Activated CD4-positive, alpha-beta T cell treated with anti-CD3 and anti-CD28 coated beads for 24 hours (primary cell): ENCODE results near the gene LPAR6.

Experiments
- DNase-seq, 2 donors: peaks; one replicate each; pipeline ENCODE4 v3.0.0-alpha.2; 2020; ENCODE audit warnings: low read depth in 2 of 2

LPAR6 gene

DNA sequence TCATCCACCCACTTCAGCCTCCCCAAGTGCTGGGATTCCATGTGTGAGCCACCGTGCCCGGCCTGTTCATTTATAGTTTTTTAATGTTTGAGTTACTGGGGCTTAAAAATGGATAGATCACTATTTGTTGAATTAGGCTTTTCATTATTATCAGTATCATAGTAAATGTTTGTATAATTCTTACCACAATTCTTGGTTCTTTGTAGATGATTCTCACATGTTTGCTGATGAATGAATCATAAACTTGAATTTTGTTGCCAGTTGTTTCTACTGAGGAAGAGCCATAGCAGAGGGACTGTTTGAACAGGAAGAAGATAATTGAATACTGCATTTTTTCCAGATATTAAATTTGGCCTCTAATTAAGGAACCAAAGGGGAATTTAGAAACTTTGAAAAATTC lies 2.6 kb upstream of the LPAR6 start:
- no peak for DNase-seq

DNA sequence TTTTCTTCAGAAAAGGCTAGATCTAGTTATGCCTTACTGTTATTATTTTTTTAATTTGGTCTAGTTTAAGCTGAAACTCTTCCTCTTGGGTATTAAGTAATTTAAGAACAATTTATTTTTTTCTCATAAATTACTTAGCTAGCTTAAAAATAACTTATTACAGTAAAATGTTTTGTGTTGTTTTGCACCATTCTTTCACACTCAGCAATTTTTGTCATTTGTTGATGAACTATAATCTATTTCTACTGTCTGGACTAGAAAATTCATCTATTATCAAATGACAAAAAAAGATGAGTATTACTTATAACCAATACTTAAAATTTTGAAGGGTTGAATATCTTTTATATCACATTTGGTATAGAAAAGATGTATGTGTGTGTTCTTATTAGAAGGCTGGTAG lies 1.6 kb upstream of the LPAR6 start:
- no peak for DNase-seq

DNA sequence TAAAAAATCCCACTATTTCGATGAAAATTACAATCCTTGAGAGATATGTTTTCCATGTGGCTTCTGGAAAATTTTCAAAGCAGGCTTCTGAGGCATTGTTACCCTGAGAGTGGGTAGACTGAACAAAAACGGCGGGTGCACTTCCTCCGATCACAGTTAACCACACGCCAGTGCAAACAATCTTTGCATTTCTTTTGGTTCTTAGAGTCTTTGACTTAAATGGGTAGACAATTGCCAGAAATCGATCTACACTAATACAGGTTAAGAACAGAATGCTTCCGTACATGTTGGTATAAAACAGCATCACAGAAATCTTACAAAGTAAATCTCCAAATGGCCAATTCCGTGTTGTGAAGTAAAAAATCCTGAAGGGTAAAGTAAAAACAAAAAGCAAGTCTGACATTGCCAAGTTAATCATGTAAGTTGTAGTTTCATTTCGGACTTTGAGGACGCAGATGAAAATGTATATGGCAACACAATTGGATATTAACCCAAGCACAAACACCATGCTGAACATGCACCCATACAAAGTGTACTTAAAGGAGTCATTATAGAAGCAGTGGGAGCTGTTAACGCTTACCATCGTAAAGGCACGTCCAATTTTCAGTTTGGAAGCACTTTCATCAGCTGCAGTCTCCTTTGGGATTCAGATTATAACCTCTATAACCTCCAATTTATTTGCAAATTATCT lies 927 bp downstream of the LPAR6 start:
- DNase-seq = no peak

DNA sequence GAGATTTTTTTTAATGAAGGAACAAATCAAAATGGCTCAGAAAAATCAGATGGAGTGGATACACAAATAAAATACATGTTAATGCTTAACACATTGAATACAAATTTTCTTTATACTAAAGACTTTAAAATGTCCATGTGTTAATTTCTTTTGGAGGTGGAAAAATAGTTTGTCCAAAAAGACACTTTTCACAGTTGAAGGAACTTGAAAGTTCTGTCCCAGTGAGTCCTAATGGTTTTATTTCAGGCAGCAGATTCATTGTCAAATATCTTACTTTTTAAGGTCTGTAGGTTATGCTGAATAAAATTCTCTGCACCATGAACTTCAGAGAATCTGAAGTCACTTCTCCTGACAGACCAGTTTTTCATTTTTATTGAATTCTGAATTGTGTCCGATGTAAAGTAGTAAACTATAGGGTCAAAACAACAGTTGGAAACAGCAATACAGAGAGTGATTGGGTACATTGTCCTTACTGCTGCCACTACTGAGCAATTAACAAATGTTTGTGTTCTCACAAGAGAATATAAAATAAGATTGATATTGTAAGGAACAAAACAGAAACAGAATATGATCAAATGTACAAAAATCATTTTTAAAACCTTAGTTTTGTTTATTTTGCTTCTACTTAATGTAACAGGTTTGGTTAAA lies 1.6 kb downstream of the LPAR6 start:
- DNase-seq = no peak

- DNase-seq = no peak
These were observed 2.7 kb downstream of the LPAR6 start for GRCh38 chr13:48410199-48410598.

GRCh38 chr13:48405875-48406274 lies 7.0 kb downstream of the LPAR6 start:
- no peak for DNase-seq

GRCh38 chr13:48404952-48405351 lies 8.0 kb downstream of the LPAR6 start:
- DNase-seq = no peak

GRCh38 chr13:48403913-48404312 lies 9.0 kb downstream of the LPAR6 start:
- DNase-seq = no peak

- DNase-seq = no peak
These were observed 9.7 kb downstream of the LPAR6 start for GRCh38 chr13:48403151-48403631.

DNA sequence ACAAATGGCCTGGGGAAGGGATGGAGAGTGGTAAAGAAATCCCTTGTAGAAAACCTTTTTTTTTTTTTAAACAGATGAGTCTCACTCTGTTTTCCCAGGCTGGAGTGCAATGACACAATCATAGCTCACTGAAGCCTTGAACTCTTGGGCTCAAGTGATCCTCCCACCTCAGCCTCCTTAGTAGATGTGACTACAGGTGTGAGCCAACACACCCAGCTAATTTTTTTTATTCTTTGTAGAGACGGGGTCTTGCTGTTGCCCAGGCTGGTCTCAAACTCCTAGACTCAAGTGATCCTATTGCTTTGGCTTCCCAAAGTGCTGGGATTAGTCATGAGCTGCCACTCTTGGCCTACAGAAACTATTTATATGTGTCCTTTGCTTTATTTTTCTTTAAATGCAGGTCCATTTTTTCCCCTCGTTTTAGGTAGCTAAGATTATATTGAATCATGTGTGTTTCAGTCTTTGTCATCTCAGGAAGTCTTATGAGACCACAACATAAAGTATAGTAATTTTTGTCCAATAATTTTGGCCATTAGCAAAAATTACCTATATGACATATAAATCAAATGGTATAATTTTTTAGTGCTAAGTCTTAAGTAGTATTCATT lies 10.5 kb downstream of the LPAR6 start:
- no peak for DNase-seq

- no peak for DNase-seq
These were observed 11.4 kb downstream of the LPAR6 start for GRCh38 chr13:48401480-48401879.

DNA sequence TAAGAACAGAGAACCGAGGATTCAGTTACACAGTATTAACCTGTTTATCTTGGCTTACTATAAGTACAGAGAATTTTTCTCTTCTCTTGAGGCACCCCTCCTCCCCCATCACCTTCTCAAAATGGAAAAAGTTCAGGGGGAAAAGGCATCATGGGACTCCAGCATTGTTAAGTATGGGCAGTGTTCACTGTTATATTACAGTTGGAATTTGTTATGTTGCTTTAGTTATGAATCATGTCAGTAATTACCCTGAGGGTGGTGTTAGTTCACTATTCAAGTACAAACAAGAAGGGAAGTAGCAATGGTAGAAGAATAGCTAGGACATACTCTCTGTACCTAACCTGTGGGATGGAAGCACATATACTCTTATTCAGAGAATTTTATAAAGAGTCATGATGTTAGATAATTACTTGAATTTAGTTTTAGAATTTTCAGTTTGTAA lies 12.0 kb downstream of the LPAR6 start:
- no peak for DNase-seq

DNA sequence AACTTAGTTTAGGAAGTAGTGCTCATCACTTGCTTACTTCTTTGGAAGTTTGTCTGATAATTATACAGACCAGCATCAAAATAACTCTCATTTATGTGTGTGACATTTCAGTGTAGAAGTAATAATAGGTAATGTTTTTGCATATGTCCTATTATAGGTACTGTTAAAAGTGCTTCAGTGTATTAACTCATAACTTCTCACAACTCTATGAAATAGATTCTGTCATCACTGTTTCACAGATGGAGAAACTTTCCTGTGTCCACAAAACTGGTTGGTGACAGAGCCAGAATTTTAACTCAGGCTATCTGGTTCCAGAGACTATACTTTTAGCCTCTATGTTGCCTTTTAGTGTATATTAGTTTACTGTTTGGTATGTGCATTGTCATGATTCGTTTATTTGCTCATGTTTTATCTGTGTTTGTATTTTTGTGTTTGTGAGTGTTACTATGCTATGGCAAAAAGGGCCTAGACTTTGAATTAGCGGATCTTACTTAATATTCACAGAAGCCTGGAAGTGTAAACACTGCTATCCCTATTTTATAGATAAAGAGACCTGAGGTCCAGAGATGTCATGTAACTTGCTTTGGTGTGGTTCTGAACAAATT lies 12.7 kb downstream of the LPAR6 start:
- no peak for DNase-seq

DNA sequence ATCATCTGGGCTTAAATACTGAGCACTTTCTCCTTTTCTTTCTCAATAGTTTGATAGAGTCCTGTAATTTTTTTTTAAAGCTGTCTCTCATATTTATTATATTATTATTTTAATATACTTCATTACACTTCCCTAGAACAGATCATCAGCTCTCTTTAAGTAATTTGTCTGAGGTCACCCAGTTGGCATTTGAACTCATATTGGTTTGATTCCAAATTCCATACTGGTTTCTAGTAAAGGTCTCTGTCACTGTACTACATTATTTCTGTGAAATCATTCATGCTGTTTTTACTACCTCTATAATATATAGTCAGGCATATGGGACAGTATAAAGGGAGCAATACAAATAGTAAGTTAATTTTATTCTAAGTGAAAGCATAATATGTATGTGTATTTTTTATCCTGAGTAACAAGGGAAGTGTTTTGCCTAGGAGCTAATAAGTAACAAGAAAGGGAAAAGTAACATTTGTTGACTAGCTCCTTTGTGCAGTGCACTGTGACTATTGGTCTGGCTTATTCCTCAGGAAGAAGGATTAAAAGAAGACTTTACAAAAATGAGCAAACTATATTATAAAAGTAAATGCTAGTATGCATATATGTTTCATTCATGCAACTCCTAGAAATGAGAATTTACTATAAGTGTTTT lies 14.3 kb downstream of the LPAR6 start:
- DNase-seq = no peak

DNA sequence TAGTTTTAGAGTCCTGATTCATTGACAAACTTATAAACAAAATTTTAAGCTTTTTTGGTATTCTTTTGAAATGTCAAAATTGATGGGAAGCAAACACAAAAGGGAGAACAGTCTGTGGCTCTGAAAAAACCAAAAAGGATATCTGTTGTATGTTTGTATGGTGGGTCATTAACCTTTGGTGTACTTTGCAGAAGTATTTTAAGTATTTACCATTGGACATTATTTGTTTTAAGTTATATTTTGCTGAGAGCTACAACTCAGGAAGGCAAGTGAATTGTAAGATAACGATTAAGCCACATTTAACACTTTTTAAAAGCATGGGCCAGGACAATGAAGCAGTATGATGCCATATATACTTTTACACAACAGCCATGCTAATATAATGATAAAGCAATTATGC lies 15.2 kb downstream of the LPAR6 start:
- DNase-seq = no peak

DNA sequence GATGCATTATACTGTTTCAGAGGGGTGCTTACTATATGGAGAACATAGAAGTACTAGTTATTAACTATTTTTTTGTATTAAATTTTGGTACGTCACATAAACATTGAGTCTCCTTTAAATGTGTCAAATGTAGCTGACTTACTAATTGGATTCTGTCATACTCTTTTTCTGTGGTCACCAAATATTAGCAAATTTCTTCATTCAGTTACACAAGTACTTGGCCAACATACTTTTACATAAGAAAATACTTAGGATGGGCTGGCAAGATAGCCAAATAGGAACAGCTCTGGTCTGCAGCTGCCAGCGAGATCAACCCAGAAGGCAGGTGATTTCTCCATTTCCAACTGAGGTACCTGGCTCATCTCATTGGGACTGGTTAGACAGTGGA lies 19.2 kb downstream of the LPAR6 start:
- no peak for DNase-seq

- DNase-seq = no peak
These were observed 19.7 kb downstream of the LPAR6 start for GRCh38 chr13:48393030-48393697.

DNA sequence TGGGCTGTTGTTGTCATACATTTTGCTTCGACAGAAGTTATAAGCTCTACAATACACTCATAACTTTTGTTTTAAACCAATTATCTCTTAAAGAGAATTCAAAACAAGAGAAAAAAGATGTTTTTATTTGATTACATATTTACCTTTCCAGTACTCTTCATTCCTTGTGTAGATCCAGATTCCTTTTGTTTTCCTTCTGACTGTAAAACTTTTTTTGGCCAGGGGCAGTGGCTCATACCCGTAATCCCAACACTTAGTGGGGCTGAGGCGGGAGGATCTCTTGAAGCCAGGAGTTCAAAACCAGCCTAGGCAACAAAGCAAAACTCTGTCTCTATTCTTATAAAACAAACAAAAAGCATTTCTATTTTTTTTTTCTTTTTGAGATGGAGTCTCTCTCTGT lies 21.7 kb downstream of the LPAR6 start:
- DNase-seq = no peak

- no peak for DNase-seq
These were observed 26.1 kb downstream of the LPAR6 start for GRCh38 chr13:48386816-48387215.

- DNase-seq = no peak
These were observed 29.5 kb downstream of the LPAR6 start for GRCh38 chr13:48383384-48383783.

- no peak for DNase-seq
These were observed 32.3 kb downstream of the LPAR6 start for GRCh38 chr13:48380581-48380980.

GRCh38 chr13:48377857-48378256 lies 35.1 kb downstream of the LPAR6 start:
- DNase-seq = no peak
